ENCODE measurements around the gene DUSP5. TPM values are rescaled to one million over a fixed set of nuclear protein-coding genes. Genes with fewer than 3 reads are reported as not detected.

The DUSP5 gene, protein sequence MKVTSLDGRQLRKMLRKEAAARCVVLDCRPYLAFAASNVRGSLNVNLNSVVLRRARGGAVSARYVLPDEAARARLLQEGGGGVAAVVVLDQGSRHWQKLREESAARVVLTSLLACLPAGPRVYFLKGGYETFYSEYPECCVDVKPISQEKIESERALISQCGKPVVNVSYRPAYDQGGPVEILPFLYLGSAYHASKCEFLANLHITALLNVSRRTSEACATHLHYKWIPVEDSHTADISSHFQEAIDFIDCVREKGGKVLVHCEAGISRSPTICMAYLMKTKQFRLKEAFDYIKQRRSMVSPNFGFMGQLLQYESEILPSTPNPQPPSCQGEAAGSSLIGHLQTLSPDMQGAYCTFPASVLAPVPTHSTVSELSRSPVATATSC
- 10 to 100 TPM in 1 of 4 donors, 1 to 10 TPM in 3; 3.8 to 25.7 (median 4.6) TPM for total RNA-seq

DNA sequence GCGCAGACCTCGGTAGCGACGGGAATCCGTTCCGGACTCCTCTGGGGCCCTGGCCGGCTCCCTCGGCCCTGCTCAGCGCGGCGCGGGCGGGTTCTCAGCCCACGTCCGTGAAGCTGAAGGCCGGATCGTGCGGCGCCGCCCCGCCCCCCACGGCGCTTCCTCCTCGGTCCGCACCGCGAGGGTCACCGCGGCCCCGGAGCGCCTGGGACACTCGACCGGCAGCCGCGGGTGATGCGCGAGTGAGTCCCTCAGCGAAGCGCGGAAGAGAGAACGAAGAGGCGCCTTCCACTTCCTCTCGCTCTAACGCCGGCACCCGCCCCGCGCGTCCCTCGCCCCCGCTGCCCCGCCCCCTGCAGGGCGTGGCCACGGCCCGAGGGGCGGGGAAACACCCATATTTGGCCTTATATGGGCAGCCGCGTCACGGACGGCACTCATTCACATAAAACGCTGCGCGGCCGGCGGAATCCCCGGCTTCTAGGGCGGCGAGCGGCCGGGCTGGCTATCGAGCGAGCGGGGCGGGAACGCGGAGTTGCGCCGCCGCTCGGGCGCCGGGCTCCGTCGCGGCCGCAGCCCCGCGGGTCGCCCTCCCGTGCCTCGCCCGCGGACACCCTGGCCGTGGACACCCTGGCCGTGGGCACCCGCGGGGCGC lies at the start of gene DUSP5:
TSS of gene DUSP5 (plus strand) at position 470 of the 649 bp plus-strand sequence. CDS start 215 bp downstream, outside the sequence.
- Histone ChIP-seq H3K4me3 (peak within 1 kb of the TSS; percentile 68 to 83 (median 78)), H3K9me3 (no peaks in the 10 kb centered on the region), H3K4me1 (peaks cover 49 to 62% (median 60%) of the 10 kb centered on the region in 4 donors), H3K27me3 (no peaks in the 10 kb centered on the region), H3K36me3 (no peaks in the 10 kb centered on the region), H3K27ac (replicated peaks in 1 of 4) (peak within 1 kb of the TSS; percentile 88 to 93 (median 92))
- TF ChIP-seq CTCF (IDR thresholded peaks at IDR 0.05) (no peak), POLR2A (IDR thresholded peaks at IDR 0.05; ENCODE audit: low read depth) (peak; percentile 80), POLR2AphosphoS5 (IDR thresholded peaks at IDR 0.05) (peak; percentile 97 to 98), EP300 (IDR thresholded peaks at IDR 0.05) (no peak)
- intact Hi-C loops (cut with DNase I) = loop anchor here (5.0 kb wide), 3 partner anchors 50 to 140 kb away; no protein-coding TSS in a partner anchor
- peak; percentile 99 for DNase-seq (ENCODE audit: extremely low spot score)
- WGBS = 0% methylated on average over 1 of the region's 98 CpGs

DNA sequence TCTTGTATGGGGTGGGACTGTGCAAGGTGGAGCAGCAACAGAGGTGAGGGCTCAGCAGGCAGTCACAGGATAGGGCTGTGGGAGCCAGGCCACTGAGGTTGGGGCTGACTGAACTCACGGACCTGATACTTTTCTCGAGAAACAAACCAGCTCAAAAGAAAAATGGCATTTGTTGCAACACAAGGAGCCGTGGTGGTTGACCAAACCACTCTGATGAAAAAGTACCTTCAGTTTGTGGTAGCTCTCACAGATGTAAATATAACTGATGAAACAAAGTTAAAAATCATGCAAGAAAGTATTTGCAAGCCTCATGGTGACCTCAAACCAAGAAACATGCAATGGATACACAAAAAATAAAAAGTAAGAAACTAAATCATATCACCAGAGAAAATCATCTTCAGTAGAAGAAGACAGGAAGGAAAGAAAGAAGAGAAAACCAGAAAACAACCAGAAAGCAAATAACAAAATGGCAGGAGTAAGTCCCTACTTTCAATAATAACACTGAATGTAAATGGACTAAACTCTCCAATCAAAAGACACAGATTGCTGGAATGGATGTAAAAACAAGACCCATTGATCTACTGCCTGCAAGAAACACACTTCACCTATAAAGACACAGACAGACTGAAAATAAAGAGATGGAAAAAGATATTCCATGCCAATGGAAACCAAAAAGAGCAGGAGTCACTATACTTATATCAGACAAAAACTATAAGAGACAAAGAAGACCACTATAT lies 48.9 kb upstream of the DUSP5 start:
- no peak for TF ChIP-seq CTCF (IDR thresholded peaks at IDR 0.05)
- no peak for TF ChIP-seq EP300 (IDR thresholded peaks at IDR 0.05)
- no peak for TF ChIP-seq POLR2AphosphoS5 (IDR thresholded peaks at IDR 0.05)
- no peak for TF ChIP-seq POLR2A (IDR thresholded peaks at IDR 0.05; ENCODE audit: low read depth)
- Histone ChIP-seq H3K9me3 (no peaks in the 10 kb centered on the region), H3K27me3 (no peaks in the 10 kb centered on the region), H3K27ac (replicated peaks in 1 of 4) (no peak overlapping the region), H3K36me3 (no peaks in the 10 kb centered on the region), H3K4me3 (no peak overlapping the region), H3K4me1 (peaks cover 0 to 3% (median 1%) of the 10 kb centered on the region in 4 donors)
- intact Hi-C loops (cut with DNase I) = no loop called here
- 76% methylated on average over 3 of the region's 3 CpGs for WGBS
- no peak for DNase-seq (ENCODE audit: extremely low spot score)

- no peak for TF ChIP-seq POLR2A (IDR thresholded peaks at IDR 0.05; ENCODE audit: low read depth)
- no peak for TF ChIP-seq EP300 (IDR thresholded peaks at IDR 0.05)
- Histone ChIP-seq H3K4me3 (no peak overlapping the region), H3K27me3 (no peaks in the 10 kb centered on the region), H3K9me3 (no peaks in the 10 kb centered on the region), H3K4me1 (peaks cover 0 to 13% (median 5%) of the 10 kb centered on the region in 4 donors), H3K27ac (replicated peaks in 1 of 4) (no peak overlapping the region), H3K36me3 (no peaks in the 10 kb centered on the region)
- WGBS = 81% methylated on average over 2 of the region's 3 CpGs
- intact Hi-C loops (cut with DNase I) = no loop called here
- DNase-seq (ENCODE audit: extremely low spot score) = no peak
Observed at GRCh38 chr10:110455446-110455845, 42.3 kb upstream of the DUSP5 start.

DNA sequence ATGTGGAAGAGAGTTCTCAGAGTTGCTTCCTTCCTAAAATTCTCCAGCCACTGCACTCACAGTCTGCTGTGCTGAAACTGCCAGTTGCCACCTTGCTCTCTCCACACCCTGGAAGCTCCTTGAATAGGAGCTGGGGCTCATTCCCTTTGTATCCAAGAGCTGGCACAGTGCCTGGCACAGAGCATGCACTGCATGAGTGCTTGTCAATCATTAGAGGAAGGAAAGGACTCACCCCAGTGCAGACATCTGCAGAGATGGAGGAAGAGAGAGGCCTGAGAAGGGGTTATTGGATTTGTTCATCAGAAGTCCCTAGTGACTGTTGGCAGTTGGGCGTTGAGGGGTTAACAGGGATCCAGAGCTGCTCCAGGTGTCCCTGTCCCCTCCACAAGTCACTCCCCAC lies 41.7 kb upstream of the DUSP5 start:
- no peak overlapping the region for H3K27ac ChIP-seq (replicated peaks in 1 of 4)
- no peak overlapping the region for H3K4me3 ChIP-seq
- H3K9me3 ChIP-seq = no peaks in the 10 kb centered on the region
- no peaks in the 10 kb centered on the region for H3K36me3 ChIP-seq
- peaks cover 0 to 13% (median 5%) of the 10 kb centered on the region in 4 donors for H3K4me1 ChIP-seq
- 40% methylated on average over 1 of the region's 1 CpG for WGBS
- TF ChIP-seq POLR2AphosphoS5 (IDR thresholded peaks at IDR 0.05) = no peak
- no peak for TF ChIP-seq EP300 (IDR thresholded peaks at IDR 0.05)
- TF ChIP-seq CTCF (IDR thresholded peaks at IDR 0.05) = no peak
- no peaks in the 10 kb centered on the region for H3K27me3 ChIP-seq
- intact Hi-C loops (cut with DNase I) = no loop called here
- no peak for DNase-seq (ENCODE audit: extremely low spot score)
